ENCODE results near the gene CHM. TPM values are rescaled to one million over a fixed set of nuclear protein-coding genes. Genes with fewer than 3 reads are reported as not detected.
"Not testable (repeated sequence)": the region's sequence is repeated elsewhere in the genome, so short reads cannot be mapped to it uniquely, and the experiment has no call there.

CHM gene
- polyA plus RNA-seq, 3 donors: 6.0 to 7.7 (median 6.6) TPM

DNA sequence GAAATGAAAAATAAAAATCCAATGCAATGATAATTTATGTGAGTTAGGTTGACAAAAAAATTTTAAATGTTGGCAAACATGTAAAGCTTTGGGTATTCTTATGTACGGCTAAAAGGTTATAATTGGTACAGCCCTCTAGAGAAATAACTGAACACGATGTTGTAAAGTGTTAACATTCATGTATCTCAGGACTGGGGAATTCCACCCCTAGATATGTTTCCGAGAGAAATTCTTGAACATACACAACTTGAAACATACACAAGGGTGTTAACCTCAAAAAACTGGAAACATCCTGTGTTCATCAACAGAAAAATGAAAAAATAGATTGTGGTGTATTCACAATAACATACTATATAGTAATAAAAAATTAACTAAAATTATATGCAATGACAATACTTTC lies 91.8 kb downstream of the CHM start:
- Histone ChIP-seq H3K27ac (ENCODE audit: low read depth in 1 of 2, low read length in 2 of 2) (no peak overlapping the region), H3K4me2 (replicated peaks; ENCODE audit: extremely low read depth, low read length, poor library complexity, severe bottlenecking) (no peak overlapping the region), H3K79me2 (ENCODE audit: insufficient read depth, low read length) (no peaks in the 10 kb centered on the region), H4K20me1 (ENCODE audit: insufficient read depth, low read length) (no peaks in the 10 kb centered on the region), H3K27me3 (ENCODE audit: control insufficient read depth in 2 of 2, insufficient read depth in 2 of 2, low read length in 2 of 2) (no peaks in the 10 kb centered on the region), H3K9ac (ENCODE audit: insufficient read depth, low read length, poor library complexity, severe bottlenecking) (no peak overlapping the region), H3K9me3 (replicated peaks in 1 of 2; ENCODE audit: control insufficient read depth in 1 of 2, insufficient read depth in 1 of 2, low read length in 2 of 2) (peaks cover 6 to 9% of the 10 kb centered on the region in 2 donors), H2AFZ (ENCODE audit: insufficient read depth, low read depth, low read length, poor library complexity, severe bottlenecking) (no peak overlapping the region), H3K36me3 (replicated peaks in 1 of 2; ENCODE audit: control insufficient read depth in 1 of 2, insufficient read depth in 2 of 2, low read length in 2 of 2) (peaks cover 11 to 44% of the 10 kb centered on the region in 2 donors), H3K4me1 (ENCODE audit: control insufficient read depth in 1 of 2, insufficient read depth in 2 of 2, low read length in 2 of 2) (no peaks in the 10 kb centered on the region), H3K4me3 (replicated peaks in 1 of 3; ENCODE audit: low read depth in 2 of 3, low read length in 3 of 3) (no peak overlapping the region)
- intact Hi-C loops (cut with micrococcal nuclease): no loop called here
- no peak overlapping the region for H3K27ac Mint-ChIP-seq
- WGBS (ENCODE audit: insufficient coverage): no CpG with 5 or more reads among the region's 3 CpGs
- DNase-seq: no peak
- no peaks in the 10 kb centered on the region for H3K27me3 Mint-ChIP-seq (ENCODE audit: low read depth in 3 of 3)
- no peak overlapping the region for H3K4me3 Mint-ChIP-seq
- TF ChIP-seq, protein P1, sequence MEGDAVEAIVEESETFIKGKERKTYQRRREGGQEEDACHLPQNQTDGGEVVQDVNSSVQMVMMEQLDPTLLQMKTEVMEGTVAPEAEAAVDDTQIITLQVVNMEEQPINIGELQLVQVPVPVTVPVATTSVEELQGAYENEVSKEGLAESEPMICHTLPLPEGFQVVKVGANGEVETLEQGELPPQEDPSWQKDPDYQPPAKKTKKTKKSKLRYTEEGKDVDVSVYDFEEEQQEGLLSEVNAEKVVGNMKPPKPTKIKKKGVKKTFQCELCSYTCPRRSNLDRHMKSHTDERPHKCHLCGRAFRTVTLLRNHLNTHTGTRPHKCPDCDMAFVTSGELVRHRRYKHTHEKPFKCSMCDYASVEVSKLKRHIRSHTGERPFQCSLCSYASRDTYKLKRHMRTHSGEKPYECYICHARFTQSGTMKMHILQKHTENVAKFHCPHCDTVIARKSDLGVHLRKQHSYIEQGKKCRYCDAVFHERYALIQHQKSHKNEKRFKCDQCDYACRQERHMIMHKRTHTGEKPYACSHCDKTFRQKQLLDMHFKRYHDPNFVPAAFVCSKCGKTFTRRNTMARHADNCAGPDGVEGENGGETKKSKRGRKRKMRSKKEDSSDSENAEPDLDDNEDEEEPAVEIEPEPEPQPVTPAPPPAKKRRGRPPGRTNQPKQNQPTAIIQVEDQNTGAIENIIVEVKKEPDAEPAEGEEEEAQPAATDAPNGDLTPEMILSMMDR (IDR thresholded peaks at IDR 0.05): no peak
- peaks cover 0 to 11% (median 3%) of the 10 kb centered on the region in 7 donors for H3K9me3 Mint-ChIP-seq
- peaks cover 27 to 40% of the 10 kb centered on the region in 2 donors for H3K36me3 Mint-ChIP-seq
- H3K4me1 Mint-ChIP-seq: no peaks in the 10 kb centered on the region

DNA sequence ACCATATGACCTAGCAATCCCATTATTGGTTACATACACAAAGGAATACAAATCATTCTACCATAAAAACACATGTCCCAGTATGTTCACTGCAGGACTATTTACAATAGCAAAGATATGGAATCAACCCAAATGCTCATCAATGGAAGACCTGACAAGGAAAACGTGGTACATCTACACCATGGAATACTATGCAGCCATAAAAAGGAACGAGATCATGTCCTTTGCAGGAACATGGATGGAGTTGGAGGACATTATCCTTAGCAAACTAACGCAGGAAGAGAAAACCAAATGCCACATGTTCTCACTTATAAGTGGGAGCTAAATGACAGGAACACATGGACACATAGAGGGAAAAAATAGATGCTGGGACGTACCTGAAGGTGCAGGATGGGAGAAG lies 102.6 kb downstream of the CHM start:
- H3K27me3 Mint-ChIP-seq (ENCODE audit: low read depth in 3 of 3); H3K79me2 ChIP-seq (ENCODE audit: insufficient read depth, low read length); DNase-seq; intact Hi-C loops (cut with micrococcal nuclease); H3K27me3 ChIP-seq (ENCODE audit: control insufficient read depth in 2 of 2, insufficient read depth in 2 of 2, low read length in 2 of 2); H3K27ac ChIP-seq (ENCODE audit: low read depth in 1 of 2, low read length in 2 of 2); H3K9ac ChIP-seq (ENCODE audit: insufficient read depth, low read length, poor library complexity, severe bottlenecking); H4K20me1 ChIP-seq (ENCODE audit: insufficient read depth, low read length); H3K27ac Mint-ChIP-seq; H2AFZ ChIP-seq (ENCODE audit: insufficient read depth, low read depth, low read length, poor library complexity, severe bottlenecking); H3K4me1 Mint-ChIP-seq; H3K4me3 Mint-ChIP-seq; H3K4me3 ChIP-seq (replicated peaks in 1 of 3; ENCODE audit: low read depth in 2 of 3, low read length in 3 of 3); H3K4me1 ChIP-seq (ENCODE audit: control insufficient read depth in 1 of 2, insufficient read depth in 2 of 2, low read length in 2 of 2); H3K4me2 ChIP-seq (replicated peaks; ENCODE audit: extremely low read depth, low read length, poor library complexity, severe bottlenecking): not testable (repeated sequence)
- no CpG with 5 or more reads among the region's 4 CpGs for WGBS (ENCODE audit: insufficient coverage)
- Histone ChIP-seq H3K36me3 (replicated peaks in 1 of 2; ENCODE audit: control insufficient read depth in 1 of 2, insufficient read depth in 2 of 2, low read length in 2 of 2) (peaks cover 9 to 30% of the 10 kb centered on the region in 2 donors), H3K9me3 (replicated peaks in 1 of 2; ENCODE audit: control insufficient read depth in 1 of 2, insufficient read depth in 1 of 2, low read length in 2 of 2) (peaks cover 12 to 21% of the 10 kb centered on the region in 2 donors)
- H3K36me3 Mint-ChIP-seq: peaks cover 25 to 30% of the 10 kb centered on the region in 2 donors
- peaks cover 5 to 19% (median 15%) of the 10 kb centered on the region in 7 donors for H3K9me3 Mint-ChIP-seq

Data from CD14-positive monocyte (primary cell).